ENCODE measurements around the gene TRIP13. TPM values are rescaled to one million over a fixed set of nuclear protein-coding genes. Genes with fewer than 3 reads are reported as not detected.
"Not testable (repeated sequence)": the region's sequence is repeated elsewhere in the genome, so short reads cannot be mapped to it uniquely, and the experiment has no call there.

TRIP13 gene
- total and polyA plus RNA-seq, 5 donors: 0.25 to 0.94 (median 0.54) TPM

DNA sequence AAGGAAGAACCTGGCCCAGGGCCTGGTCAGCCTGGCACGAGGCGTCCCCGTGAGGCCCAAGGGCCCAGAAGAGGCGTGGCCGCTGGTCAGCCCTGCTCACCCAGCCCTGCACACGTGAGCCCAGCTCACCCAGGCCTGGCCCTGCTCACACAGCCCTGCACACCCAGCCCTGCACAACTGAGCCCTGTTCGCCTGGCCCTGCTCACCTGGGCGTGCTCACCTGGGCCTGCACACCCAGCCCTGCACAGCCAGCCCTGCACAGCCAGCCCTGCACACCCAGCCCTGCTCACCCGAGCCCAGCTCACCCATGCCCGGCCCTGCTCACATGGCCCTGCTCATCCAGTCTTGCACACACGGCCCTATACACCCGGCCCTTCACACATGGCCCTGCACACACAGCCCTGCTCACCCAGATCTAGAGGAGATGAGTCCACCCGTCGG lies 44.0 kb upstream of the TRIP13 start:
- H3K4me3 ChIP-seq (ENCODE audit: low read length): no peak overlapping the region
- H3K27ac ChIP-seq (ENCODE audit: low read length): no peak overlapping the region
- H3K27me3 ChIP-seq (ENCODE audit: control insufficient read depth, insufficient read depth): no peaks in the 10 kb centered on the region
- H3K9me3 ChIP-seq (ENCODE audit: control insufficient read depth, low read length): no peaks in the 10 kb centered on the region
- intact Hi-C loops (cut with DNase I): loop anchor here in 1 of 4 donors (10.0 kb wide), 1 partner anchor 94 kb away; no protein-coding TSS in a partner anchor
- no peaks in the 10 kb centered on the region for H3K4me1 ChIP-seq (ENCODE audit: control insufficient read depth, insufficient read depth, low read length)
- peak; percentile 20 to 67 (median 58) for DNase-seq
- WGBS: 88% methylated on average over 14 of the region's 14 CpGs
- peak in 1 of 2 donors; percentile 0 for ATAC-seq

DNA sequence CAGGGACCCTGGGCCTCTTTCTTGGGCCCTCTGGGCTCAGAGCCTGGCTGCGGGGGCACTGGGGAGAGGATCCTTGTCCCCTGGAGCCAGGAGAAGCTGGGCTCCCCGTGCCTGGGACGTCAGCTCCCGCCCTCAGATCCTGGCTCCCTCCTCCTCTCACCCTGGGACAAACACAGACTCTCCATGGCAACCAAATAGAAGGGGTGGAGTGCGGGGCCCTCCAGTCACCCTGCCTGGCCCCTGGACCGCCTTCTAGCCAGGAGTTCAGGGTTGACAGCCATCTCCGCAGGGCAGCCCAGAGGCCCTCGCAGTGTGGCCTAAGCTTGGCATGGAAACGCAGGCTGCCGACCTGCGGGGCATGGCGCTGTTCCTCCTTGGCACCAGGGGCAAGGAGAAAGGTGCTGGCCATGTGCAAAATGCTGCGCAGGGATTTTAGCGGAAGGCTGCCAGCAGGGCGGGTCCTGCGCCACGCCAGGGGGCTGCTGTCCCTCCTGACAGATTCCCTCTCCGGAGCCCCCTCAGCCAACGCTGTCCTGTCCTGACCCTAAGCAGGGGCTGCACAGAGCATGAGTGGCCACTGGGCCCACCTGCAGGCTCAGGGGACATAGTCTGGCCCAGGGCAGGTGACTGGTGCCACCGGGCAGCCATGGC lies 42.9 kb upstream of the TRIP13 start:
- Histone ChIP-seq H3K27me3 (ENCODE audit: control insufficient read depth, insufficient read depth) (no peaks in the 10 kb centered on the region), H3K27ac (ENCODE audit: low read length) (no peak overlapping the region), H3K9me3 (ENCODE audit: control insufficient read depth, low read length) (no peaks in the 10 kb centered on the region), H3K4me1 (ENCODE audit: control insufficient read depth, insufficient read depth, low read length) (no peaks in the 10 kb centered on the region), H3K4me3 (ENCODE audit: low read length) (no peak overlapping the region)
- DNase-seq: peak; percentile 73 to 84 (median 83)
- intact Hi-C loops (cut with DNase I): loop anchor here in 1 of 4 donors (10.0 kb wide), 1 partner anchor 95 kb away; no protein-coding TSS in a partner anchor
- WGBS: 53% methylated on average over 20 of the region's 20 CpGs
- ATAC-seq: peak; percentile 78 to 89

DNA sequence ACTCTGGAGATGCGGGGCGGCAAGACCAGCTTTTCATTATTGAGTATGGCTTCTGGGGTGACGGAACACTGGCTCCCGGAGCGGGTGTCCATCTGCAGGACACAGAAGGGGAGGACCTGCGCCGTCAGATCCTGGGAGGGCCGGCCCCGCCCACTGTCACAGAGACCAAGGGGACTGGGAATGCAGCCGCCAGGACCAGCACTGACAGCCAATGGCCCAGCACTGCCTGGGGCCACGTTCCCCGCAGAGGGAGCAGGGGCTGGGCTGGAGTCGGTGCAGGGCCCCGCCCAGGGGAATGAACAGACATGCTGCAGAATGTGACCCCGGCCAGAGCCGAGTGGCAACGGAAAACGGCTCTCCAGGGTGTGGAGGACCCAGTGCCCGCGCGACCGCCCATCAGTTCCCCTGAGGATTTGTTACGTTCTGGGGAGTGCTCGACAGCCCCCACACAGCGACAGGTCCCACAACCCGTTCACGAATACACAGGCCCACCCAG lies 42.1 kb upstream of the TRIP13 start, which contains the start of gene ZDHHC11:
Gene ZDHHC11, minus strand, starts transcription at position 476 of the 496 bp plus-strand sequence. Its CDS starts 384 bp downstream, at position 92.
- no peak within 1 kb of the TSS for H3K4me3 ChIP-seq (ENCODE audit: low read length)
- no peaks in the 10 kb centered on the region for H3K27me3 ChIP-seq (ENCODE audit: control insufficient read depth, insufficient read depth)
- H3K9me3 ChIP-seq (ENCODE audit: control insufficient read depth, low read length): no peaks in the 10 kb centered on the region
- WGBS: 58% methylated on average over 27 of the region's 27 CpGs
- no peak within 1 kb of the TSS for H3K27ac ChIP-seq (ENCODE audit: low read length)
- no peaks in the 10 kb centered on the region for H3K4me1 ChIP-seq (ENCODE audit: control insufficient read depth, insufficient read depth, low read length)
- peak; percentile 63 to 89 (median 88) for DNase-seq
- intact Hi-C loops (cut with DNase I): no loop called here
- peak; percentile 66 to 89 for ATAC-seq

DNA sequence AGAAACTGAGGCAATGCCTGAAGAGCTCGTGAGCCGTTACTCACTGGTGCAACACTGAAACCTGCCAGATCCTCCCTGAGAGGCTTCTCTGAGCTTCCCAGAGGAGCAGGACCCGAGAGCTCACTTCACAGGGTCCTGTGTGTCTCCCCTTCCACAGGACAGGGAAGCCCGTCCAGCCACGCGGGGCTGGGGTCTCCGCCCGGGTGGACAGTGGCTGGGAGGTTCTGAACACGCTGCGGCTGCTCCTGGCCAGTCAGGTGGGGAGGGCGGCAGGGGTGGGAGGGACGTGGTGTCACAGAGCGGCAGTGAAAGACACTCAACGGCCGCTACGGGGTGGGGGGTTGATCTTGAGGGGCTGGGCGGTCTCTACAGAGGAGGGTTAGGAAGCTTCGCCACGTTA lies 41.6 kb upstream of the TRIP13 start:
- Histone ChIP-seq H3K27me3 (ENCODE audit: control insufficient read depth, insufficient read depth) (no peaks in the 10 kb centered on the region), H3K27ac (ENCODE audit: low read length) (no peak overlapping the region), H3K4me3 (ENCODE audit: low read length) (no peak overlapping the region), H3K4me1 (ENCODE audit: control insufficient read depth, insufficient read depth, low read length) (no peaks in the 10 kb centered on the region), H3K9me3 (ENCODE audit: control insufficient read depth, low read length) (no peaks in the 10 kb centered on the region)
- intact Hi-C loops (cut with DNase I): no loop called here
- DNase-seq: peak; percentile 13 to 62 (median 45)
- 70% methylated on average over 19 of the region's 19 CpGs for WGBS
- no peak for ATAC-seq

DNA sequence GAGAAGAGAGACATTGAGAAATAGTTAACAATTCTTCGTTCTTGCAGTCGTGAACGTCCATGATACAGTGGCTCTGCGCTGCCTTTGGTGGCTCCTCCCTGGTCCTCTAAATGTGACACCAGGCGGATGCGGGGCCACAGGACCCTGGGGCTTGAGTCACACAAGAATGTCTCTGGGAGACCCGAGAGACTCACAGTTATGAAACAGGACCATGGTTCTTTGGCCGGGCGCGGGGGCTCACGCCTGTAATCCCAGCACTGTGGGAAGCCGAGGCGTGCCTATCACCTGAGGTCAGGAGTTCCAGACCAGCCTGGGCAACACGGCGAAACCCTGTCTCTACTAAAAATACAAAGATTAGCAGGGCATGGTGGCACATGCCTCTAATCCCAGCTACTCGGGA lies 41.1 kb upstream of the TRIP13 start:
- intact Hi-C loops (cut with DNase I): no loop called here
- Histone ChIP-seq H3K9me3 (ENCODE audit: control insufficient read depth, low read length) (no peaks in the 10 kb centered on the region), H3K4me3 (ENCODE audit: low read length) (no peak overlapping the region), H3K27me3 (ENCODE audit: control insufficient read depth, insufficient read depth) (no peaks in the 10 kb centered on the region), H3K27ac (ENCODE audit: low read length) (no peak overlapping the region), H3K4me1 (ENCODE audit: control insufficient read depth, insufficient read depth, low read length) (no peaks in the 10 kb centered on the region)
- peak in 2 of 3 donors; percentile 25 to 30 for DNase-seq
- ATAC-seq: no peak
- 80% methylated on average over 16 of the region's 16 CpGs for whole genome bisulfite sequencing

DNA sequence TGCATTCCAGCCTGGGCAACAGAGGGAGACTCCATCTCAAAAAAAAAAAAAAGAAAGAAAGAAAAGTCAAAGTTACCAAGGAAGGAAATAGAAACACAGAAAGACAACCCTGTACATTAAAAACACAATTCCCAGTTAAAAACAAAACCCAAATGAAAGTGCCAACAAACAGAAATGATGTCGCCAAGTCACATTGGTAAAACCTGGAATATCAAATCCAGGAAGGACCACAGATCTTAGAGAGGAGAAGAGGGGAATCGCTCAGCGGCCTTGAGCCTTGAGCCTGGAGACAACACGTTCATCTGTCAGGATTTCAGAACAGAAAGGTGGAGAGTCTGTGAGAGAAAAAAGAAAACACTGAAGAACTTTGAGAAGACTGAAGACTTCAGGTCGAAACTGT lies 40.7 kb upstream of the TRIP13 start:
- no peak for DNase-seq
- no peak for ATAC-seq
- Histone ChIP-seq H3K27me3 (ENCODE audit: control insufficient read depth, insufficient read depth) (no peaks in the 10 kb centered on the region), H3K4me3 (ENCODE audit: low read length) (no peak overlapping the region), H3K4me1 (ENCODE audit: control insufficient read depth, insufficient read depth, low read length) (no peaks in the 10 kb centered on the region), H3K27ac (ENCODE audit: low read length) (no peak overlapping the region), H3K9me3 (ENCODE audit: control insufficient read depth, low read length) (no peaks in the 10 kb centered on the region)
- intact Hi-C loops (cut with DNase I): no loop called here
- 58% methylated on average over 5 of the region's 5 CpGs for WGBS

DNA sequence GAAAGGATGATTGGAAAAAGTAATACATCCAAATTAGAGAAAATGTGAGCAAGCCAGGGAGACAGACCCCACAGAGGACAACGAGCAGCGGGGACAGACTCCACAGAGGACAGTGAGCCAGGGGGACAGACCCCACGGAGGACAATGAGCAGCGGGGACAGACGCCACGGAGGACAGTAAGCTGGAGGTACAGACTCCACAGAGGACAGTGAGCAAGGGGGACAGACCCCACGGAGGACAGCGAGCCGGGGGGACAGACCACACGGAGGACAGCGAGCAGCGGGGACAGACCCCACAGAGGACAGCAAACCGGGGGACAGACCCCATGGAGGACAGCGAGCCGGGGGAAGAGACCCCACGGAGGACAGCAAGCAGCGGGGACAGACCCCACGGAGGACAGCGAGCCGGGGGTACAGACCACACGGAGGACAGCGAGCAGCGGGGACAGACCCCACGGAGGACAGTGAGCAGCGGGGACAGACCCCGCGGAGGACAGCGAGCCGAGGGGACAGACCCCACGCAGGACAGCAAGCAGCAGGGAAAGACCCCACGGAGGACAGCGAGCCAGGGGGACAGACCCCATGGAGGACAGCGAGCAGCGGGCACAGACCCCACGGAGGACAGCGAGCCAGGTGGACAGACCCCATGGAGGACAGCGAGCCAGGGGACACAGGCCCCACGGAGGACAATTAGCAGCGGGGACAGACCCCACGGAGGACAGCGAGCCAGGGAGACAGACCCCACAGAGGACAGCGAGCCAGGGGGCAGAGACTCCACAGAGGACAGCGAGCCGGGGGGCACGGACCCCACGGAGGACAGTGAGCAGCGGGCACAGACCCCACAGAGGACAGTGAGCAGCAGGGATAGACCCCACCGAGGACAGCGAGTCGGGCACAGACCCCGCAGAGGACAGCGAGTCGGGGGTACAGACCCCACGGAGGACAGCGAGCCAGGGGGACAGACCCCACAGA lies 40.0 kb upstream of the TRIP13 start:
- WGBS: 92% methylated on average over 55 of the region's 55 CpGs
- H3K4me1 ChIP-seq (ENCODE audit: control insufficient read depth, insufficient read depth, low read length): no peaks in the 10 kb centered on the region
- ATAC-seq (no peak), DNase-seq (peak; percentile 6 to 52 (median 37))
- H3K4me3 ChIP-seq (ENCODE audit: low read length): no peak overlapping the region
- no peak overlapping the region for H3K27ac ChIP-seq (ENCODE audit: low read length)
- no peaks in the 10 kb centered on the region for H3K27me3 ChIP-seq (ENCODE audit: control insufficient read depth, insufficient read depth)
- no peaks in the 10 kb centered on the region for H3K9me3 ChIP-seq (ENCODE audit: control insufficient read depth, low read length)
- intact Hi-C loops (cut with DNase I): no loop called here

DNA sequence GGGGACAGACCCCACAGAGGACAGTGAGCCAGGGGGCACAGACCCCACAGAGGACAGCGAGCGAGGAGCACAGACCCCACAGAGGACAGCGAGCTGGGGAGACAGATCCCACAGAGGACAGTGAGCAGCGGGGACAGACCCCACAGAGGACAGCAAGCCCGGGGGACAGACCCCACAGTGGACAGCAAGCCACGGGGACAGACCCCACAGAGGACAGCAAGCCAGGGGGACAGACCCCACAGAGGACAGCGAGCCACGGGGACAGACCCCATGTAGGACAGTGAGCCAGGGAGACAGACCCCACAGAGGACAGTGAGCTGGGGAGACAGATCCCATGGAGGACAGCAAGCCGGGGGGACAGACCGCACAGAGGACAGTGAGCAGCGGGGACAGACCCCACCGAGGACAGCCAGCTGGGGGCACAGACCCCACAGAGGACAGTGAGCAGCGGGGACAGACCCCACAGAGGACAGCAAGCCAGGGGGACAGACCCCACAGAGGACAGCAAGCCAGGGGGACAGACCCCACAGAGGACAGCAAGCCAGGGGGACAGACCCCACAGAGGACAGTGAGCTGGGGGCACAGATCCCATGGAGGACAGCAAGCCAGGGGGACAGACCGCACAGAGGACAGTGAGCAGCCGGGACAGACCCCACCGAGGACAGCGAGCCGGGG lies 39.1 kb upstream of the TRIP13 start:
- H3K4me1 ChIP-seq (ENCODE audit: control insufficient read depth, insufficient read depth, low read length); ATAC-seq; H3K27ac ChIP-seq (ENCODE audit: low read length); H3K27me3 ChIP-seq (ENCODE audit: control insufficient read depth, insufficient read depth); H3K4me3 ChIP-seq (ENCODE audit: low read length); intact Hi-C loops (cut with DNase I); H3K9me3 ChIP-seq (ENCODE audit: control insufficient read depth, low read length): not testable (repeated sequence)
- peak in 1 of 3 donors; percentile 22 for DNase-seq
- 88% methylated on average over 18 of the region's 18 CpGs for WGBS

DNA sequence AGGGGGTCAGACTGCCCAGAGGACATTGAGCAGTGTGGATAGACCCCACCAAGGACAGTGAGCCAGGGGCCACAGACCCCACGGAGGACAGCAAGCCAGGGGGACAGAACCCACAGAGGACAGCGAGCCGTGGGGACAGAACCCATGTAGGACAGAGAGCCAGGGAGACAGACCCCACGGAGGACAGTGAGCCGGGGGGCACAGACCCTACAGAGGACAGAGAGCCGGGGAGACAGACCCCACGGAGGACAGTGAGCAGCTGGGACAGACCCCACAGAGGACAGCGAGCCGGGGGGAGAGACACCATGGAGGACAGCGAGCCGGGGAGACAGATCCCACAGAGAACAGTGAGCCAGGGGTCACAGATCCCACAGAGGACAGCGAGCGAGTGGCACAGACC lies 38.5 kb upstream of the TRIP13 start:
- 79% methylated on average over 13 of the region's 13 CpGs for WGBS
- Histone ChIP-seq H3K4me1 (ENCODE audit: control insufficient read depth, insufficient read depth, low read length) (no peaks in the 10 kb centered on the region), H3K27ac (ENCODE audit: low read length) (no peak overlapping the region), H3K27me3 (ENCODE audit: control insufficient read depth, insufficient read depth) (no peaks in the 10 kb centered on the region), H3K9me3 (ENCODE audit: control insufficient read depth, low read length) (no peaks in the 10 kb centered on the region), H3K4me3 (ENCODE audit: low read length) (no peak overlapping the region)
- DNase-seq (peak; percentile 7 to 40 (median 30)), ATAC-seq (no peak)
- intact Hi-C loops (cut with DNase I): no loop called here

DNA sequence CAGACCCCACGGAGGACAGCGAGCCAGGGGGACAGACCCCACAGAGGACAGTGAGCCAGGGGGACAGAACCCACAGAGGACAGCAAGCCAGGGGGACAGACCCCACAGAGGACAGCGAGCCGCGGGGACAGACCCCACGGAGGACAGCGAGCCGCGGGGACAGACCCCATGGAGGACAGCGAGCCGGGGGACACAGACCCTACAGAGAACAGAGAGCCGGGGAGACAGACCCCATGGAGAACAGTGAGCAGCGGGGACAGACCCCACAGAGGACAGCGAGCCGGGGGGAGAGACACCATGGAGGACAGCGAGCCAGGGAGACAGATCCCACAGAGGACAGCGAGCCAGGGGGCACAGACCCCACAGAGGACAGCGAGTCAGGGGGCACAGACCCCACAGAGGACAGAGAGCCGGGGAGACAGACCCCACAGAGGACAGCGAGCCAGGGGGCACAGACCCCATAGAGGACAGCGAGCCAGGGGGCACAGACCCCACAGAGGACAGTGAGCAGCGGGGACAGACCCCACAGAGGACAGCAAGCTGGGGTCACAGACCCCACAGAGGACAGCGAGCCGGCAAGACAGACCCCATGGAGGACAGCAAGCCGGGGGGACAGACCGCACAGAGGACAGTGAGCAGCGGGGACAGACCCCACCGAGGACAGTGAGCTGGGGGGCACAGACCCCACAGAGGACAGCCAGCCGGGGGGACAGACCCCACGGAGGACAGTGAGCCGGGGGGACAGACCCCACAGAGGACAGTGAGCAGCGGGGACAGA lies 37.5 kb upstream of the TRIP13 start:
- H3K4me3 ChIP-seq (ENCODE audit: low read length): no peak overlapping the region
- H3K9me3 ChIP-seq (ENCODE audit: control insufficient read depth, low read length): no peaks in the 10 kb centered on the region
- H3K4me1 ChIP-seq (ENCODE audit: control insufficient read depth, insufficient read depth, low read length): no peaks in the 10 kb centered on the region
- peak in 2 of 3 donors; percentile 34 to 42 for DNase-seq
- H3K27ac ChIP-seq (ENCODE audit: low read length): no peak overlapping the region
- no peaks in the 10 kb centered on the region for H3K27me3 ChIP-seq (ENCODE audit: control insufficient read depth, insufficient read depth)
- intact Hi-C loops (cut with DNase I): no loop called here
- 89% methylated on average over 32 of the region's 32 CpGs for WGBS
- no peak for ATAC-seq
